ENCODE measurements around the gene ZNF564.
"Not testable (repeated sequence)": the region's sequence is repeated elsewhere in the genome, so short reads cannot be mapped to it uniquely, and the experiment has no call there.

Gene ZNF564

GRCh38 chr19:12551060-12551832, at the start of gene ZNF564:
Gene ZNF564 (minus strand): TSS chr19:12551482. CDS start chr19:12551332, 150 bp downstream.
- peak; percentile 85 to 95 (median 94) for DNase-seq

GRCh38 chr19:12597594-12597993, 46.3 kb upstream of the ZNF564 start:
- no peak for DNase-seq

- DNase-seq: no peak
Observed at GRCh38 chr19:12596927-12597548, 45.8 kb upstream of the ZNF564 start.

GRCh38 chr19:12596485-12596884, 45.2 kb upstream of the ZNF564 start:
- DNase-seq: no peak

- DNase-seq: no peak
Observed at GRCh38 chr19:12581100-12581499, 29.8 kb upstream of the ZNF564 start.

DNA sequence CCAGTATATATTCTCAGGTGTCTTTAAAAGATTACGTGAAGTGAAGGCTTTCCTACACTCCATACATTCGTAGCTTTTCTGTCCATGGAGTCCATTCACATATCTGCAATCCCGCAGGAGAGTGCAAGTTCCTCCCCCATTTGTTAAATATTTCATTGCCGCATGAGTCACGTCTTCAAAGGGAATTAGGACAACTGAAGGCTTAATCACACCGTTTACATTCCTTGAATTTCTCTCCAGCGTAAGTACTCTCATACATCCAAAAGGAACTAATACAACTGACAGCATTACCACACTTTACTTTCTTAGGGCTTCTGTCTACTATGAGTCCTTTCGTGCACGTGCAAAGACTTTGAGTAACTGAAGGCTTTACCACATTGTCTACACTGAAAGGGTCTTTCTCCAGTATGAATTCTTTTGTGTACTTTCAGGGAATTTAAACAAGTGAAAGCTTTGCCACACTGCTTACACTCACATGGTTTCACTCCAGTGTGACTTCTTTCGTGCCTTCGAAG, 29.0 kb upstream of the ZNF564 start:
- DNase-seq: no peak

GRCh38 chr19:12578641-12579040, 27.4 kb upstream of the ZNF564 start:
- no peak for DNase-seq

DNA sequence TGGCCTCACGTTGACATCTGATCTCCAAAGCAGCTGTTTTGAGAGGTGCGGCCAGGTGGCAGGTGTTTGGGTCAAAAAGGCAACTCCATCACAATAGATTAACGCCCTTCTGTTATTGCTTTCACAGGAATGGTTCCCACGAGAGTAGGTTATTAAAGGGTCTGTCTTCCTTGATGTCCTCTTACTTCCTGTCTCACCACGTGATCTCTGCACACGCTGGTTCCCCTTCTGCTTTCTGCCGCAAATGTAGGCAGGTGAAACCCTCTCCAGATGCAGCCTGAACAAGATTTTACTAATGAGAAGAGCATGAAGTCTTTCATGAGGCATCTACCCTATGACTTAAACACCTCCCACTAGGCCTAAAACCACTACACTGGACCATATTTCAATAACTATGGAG, 22.8 kb upstream of the ZNF564 start:
- DNase-seq: peak in 2 of 6 experiments; percentile 1 to 10

GRCh38 chr19:12567951-12568350, 16.7 kb upstream of the ZNF564 start:
- no peak for DNase-seq

- not testable (repeated sequence) for DNase-seq
Observed at GRCh38 chr19:12566380-12566779, 15.1 kb upstream of the ZNF564 start.

DNA sequence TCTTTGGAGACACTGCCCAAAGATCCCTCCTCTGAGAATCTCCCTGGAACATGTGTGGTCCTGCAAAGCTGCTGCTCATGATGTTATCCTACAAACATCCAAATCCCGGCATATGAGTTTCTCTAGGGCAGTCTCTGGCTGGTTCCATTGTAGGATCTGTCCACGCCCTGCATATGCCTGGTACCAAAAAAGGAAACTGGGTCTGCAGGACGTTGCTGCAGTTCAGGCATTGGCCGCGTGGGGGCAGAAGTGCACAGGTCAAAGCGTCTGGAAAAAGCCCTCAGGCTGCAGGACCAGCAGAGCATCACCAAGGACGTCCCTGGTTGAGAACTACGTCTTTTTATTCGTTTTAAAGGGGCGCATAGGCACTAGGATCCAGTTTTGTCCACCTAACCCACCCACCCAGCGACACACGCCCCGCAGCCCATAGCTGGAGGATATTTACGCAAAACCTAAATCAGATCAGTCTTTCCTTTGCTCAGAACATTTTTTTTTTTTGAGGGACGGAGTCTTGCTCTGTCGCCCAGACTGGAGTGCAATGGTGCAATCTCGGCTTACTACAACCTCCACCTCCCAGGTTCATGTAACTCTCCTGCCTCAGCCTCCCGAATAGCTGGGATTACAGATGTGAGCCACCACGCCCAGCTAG, 12.9 kb upstream of the ZNF564 start:
- peak; percentile 74 to 94 (median 86) for DNase-seq

DNA sequence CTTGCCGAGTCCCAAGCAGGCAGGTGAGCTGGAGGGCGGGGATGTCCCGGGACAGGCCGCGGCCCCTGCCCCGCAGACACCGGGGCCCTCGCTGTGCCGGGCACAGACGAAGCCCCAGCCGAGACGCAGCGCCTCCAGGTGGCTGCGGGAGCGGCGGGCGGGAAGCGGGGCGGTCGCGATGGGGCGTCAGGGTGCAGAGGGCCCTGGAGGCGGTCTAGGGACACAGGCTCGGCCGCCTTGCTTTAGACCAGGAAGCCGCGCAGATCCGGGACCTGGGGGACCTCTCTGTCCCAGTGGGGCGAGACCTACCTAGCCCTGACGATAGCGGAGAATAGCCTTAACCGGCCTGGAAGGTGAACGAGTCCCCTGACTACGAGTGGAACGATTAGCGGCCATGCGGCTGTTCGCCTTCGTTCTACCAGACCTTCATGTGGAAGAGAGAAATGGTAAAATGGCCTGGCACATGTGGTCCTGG, 4.2 kb upstream of the ZNF564 start:
- no peak for DNase-seq

GRCh38 chr19:12546903-12547302, 4.4 kb downstream of the ZNF564 start:
- DNase-seq: no peak

GRCh38 chr19:12546068-12546467, 5.2 kb downstream of the ZNF564 start:
- no peak for DNase-seq

- no peak for DNase-seq
Observed at GRCh38 chr19:12545267-12545666, 6.0 kb downstream of the ZNF564 start.

DNA sequence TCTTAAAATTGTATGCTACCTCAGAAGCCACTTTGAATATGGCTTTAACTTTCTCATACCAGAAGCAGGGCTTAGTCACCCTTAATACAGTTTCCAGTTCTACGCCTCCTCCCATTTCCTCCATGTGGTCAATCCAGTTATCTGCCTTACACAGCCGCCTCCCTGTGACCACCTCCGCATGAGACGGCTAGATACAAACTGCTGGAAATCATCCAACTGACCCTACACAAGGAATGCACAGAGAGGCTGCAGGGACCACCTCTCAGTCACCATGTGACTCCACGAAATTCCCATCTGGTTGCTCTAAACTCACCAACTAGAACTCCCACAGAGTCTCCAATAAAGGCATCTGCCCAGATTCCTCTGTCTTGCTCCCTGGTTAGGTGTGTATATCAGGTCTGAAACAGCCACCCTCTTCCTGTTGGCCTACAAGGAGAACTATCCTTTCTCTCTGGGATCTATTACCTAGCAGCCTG, 6.8 kb downstream of the ZNF564 start:
- no peak for DNase-seq

GRCh38 chr19:12543855-12544254, 7.4 kb downstream of the ZNF564 start:
- no peak for DNase-seq

DNA sequence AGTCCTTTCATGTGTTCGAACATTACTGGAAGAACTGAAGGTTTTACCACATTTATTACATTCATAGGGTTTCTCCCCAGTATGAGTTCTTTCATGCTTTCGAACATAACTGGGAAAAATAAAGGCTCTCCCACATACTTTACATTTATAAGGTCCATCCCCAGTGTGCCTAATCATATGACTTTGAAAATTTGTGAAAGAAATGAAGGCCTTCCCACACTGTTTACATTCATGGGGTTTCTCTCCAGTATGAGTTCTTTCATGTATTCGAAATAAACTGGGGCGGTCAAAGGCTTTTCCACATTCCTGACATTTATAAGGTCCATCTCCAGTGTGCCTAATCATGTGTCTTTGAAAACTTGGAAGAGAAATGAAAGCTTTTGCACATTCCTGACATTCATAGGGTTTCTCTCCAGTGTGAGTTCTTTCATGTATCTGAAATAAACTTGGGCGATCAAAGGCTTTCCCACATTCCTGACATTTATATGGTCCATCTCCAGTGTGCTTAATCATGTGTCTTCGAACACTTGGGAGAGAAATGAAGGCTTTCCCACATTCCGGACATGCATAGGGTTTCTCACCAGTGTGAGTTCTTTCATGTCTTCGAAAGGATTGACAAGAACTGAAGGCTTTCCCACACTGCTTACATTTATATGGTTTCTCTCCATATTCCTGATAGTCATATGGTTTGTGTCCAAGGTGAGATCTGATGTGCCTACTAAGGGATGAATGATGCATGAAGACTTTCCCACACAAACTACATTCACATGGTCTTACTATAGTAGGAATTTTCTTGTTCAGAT, 24.0 kb downstream of the ZNF564 start:
- DNase-seq: peak in 2 of 6 experiments; percentile 8 to 15

DNA sequence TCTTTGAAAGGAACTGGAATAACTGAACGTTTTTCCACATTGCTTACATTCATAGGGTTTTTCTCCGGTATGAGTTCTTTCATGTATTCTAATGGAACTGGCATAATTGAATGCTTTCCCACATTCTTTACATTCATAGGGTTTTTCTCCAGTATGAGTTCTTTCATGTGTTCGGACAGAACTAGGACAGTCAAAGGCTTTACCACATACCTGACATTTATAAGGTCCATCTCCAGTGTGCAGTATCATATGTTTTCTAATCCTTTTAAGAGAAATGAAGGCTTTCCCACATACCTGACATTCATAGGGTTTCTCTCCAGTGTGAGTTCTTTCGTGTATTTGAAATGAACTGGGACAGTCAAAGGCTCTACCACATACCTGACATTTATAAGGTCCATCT, 24.7 kb downstream of the ZNF564 start:
- no peak for DNase-seq

DNA sequence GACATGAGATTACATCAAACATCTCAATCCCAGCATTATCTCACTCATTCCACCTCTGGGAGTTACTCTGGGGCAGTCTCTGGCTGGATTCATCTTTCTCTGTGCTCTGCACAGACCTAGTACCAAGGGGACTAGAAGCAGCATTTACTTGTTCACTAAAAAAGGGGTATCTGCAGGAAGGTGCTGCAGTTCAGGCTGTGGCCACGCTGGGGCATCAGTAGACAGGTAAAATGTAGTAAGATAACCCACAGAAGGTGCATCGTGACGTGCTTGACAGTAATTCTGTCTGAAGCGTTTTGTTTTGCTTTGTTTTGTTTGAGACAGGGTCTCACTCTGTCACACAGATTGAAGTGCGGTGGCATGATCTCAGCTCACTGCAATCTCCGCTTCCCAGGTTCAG, 29.3 kb downstream of the ZNF564 start:
- no peak for DNase-seq

DNA sequence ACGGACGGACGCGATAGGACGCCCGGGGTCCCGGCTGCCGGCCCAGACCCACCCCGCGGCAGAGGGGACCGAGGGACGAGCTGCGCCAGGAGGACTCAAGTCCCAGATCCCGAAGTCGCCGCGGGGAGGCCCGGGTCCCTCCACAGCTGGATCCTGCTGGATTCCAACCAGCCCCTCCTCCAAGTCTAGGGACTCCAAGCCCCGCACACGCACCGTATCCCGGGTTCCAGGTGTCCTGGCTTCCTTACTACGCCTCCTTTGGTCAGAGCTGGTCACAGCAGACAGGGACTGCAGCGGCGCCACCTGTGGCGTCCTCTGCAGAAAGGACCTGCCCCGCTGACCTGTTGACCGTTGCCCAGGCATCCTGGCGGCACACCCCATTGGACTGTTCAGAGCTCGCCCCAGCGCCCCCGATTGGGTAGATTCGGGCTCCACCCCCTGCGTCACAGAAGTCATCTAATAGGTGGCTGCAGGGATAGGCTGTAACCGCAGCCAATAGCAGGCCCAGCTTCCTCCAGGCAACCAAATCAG, 37.7 kb downstream of the ZNF564 start:
- no peak for DNase-seq

GRCh38 chr19:12497032-12497431, 54.2 kb downstream of the ZNF564 start:
- no peak for DNase-seq
